Activated gamma-delta T cell treated with anti-CD3 and anti-CD28 coated beads, Interleukin-2, amount 50 U/mL, for 16 hours (primary cell): Measurements from ENCODE around the gene SYT8.
"Not testable (repeated sequence)": the region's sequence is repeated elsewhere in the genome, so short reads cannot be mapped to it uniquely, and the experiment has no call there.

Source experiments
- DNase-seq: peaks from one replicate; pipeline ENCODE4 v3.0.0-alpha.2; 2020; ENCODE audit warnings: low read depth

SYT8 gene

GRCh38 chr11:1834779-1835670, at the start of gene SYT8:
Gene SYT8 (plus strand): TSS chr11:1834990. CDS start chr11:1835106, 116 bp downstream.
- no peak for DNase-seq

- no peak for DNase-seq
Observed at GRCh38 chr11:1785749-1786413, 48.9 kb upstream of the SYT8 start.

- no peak for DNase-seq
Observed at GRCh38 chr11:1786466-1786865, 48.3 kb upstream of the SYT8 start.

- no peak for DNase-seq
Observed at GRCh38 chr11:1791912-1792311, 42.9 kb upstream of the SYT8 start.

- DNase-seq, result no peak
Observed at GRCh38 chr11:1792461-1792860, 42.3 kb upstream of the SYT8 start.

GRCh38 chr11:1793081-1793480, 41.7 kb upstream of the SYT8 start:
- no peak for DNase-seq

GRCh38 chr11:1796413-1797011, 38.3 kb upstream of the SYT8 start:
- no peak for DNase-seq

- no peak for DNase-seq
Observed at GRCh38 chr11:1797391-1798125, 37.2 kb upstream of the SYT8 start.

- DNase-seq, result no peak
Observed at GRCh38 chr11:1803246-1803645, 31.5 kb upstream of the SYT8 start.

GRCh38 chr11:1803835-1804519, 30.8 kb upstream of the SYT8 start:
- not testable (repeated sequence) for DNase-seq

GRCh38 chr11:1805525-1805924, 29.3 kb upstream of the SYT8 start:
- DNase-seq, result no peak

GRCh38 chr11:1807264-1807995, 27.4 kb upstream of the SYT8 start:
- DNase-seq, result no peak

- no peak for DNase-seq
Observed at GRCh38 chr11:1810761-1811160, 24.0 kb upstream of the SYT8 start.

GRCh38 chr11:1812274-1812673, 22.5 kb upstream of the SYT8 start:
- DNase-seq, result no peak

GRCh38 chr11:1812801-1813200, 22.0 kb upstream of the SYT8 start:
- DNase-seq, result no peak

GRCh38 chr11:1813356-1813755, 21.4 kb upstream of the SYT8 start:
- not testable (repeated sequence) for DNase-seq

- DNase-seq, result no peak
Observed at GRCh38 chr11:1814691-1815090, 20.1 kb upstream of the SYT8 start.

- no peak for DNase-seq
Observed at GRCh38 chr11:1815311-1815710, 19.5 kb upstream of the SYT8 start.

- no peak for DNase-seq
Observed at GRCh38 chr11:1815751-1816150, 19.0 kb upstream of the SYT8 start.

GRCh38 chr11:1817000-1817399, 17.8 kb upstream of the SYT8 start:
- DNase-seq, result no peak

- no peak for DNase-seq
Observed at GRCh38 chr11:1817511-1817910, 17.3 kb upstream of the SYT8 start.
